HG03064 (cell line): Measurements from ENCODE around the gene LONRF2.

Experiments used
- ATAC-seq: cut with Tn5 transposase; IDR thresholded peaks from one replicate; pipeline ENCODE4 v1.9.1; 2021; ENCODE audit warnings: low read depth; ENCODE audit not compliant: unreplicated experiment

Gene LONRF2

GRCh38 chr2:100276716-100277115 is 45.6 kb downstream of the LONRF2 start:
- ATAC-seq = no peak

- no peak for ATAC-seq
These were observed 47.1 kb downstream of the LONRF2 start for GRCh38 chr2:100275200-100275589.

GRCh38 chr2:100274566-100275199 is 47.6 kb downstream of the LONRF2 start:
- no peak for ATAC-seq

- no peak for ATAC-seq
These were observed 48.2 kb downstream of the LONRF2 start for GRCh38 chr2:100274076-100274475.

GRCh38 chr2:100273387-100273786 is 48.9 kb downstream of the LONRF2 start:
- ATAC-seq = no peak

GRCh38 chr2:100272841-100273329 is 49.4 kb downstream of the LONRF2 start:
- no peak for ATAC-seq

- no peak for ATAC-seq
These were observed 51.1 kb downstream of the LONRF2 start for GRCh38 chr2:100271210-100271609.

GRCh38 chr2:100270381-100271146 is 51.7 kb downstream of the LONRF2 start:
- ATAC-seq = no peak

- no peak for ATAC-seq
These were observed 52.4 kb downstream of the LONRF2 start for GRCh38 chr2:100269889-100270288.

GRCh38 chr2:100268986-100269385 is 53.3 kb downstream of the LONRF2 start:
- ATAC-seq = no peak

GRCh38 chr2:100267751-100268150 is 54.5 kb downstream of the LONRF2 start:
- no peak for ATAC-seq

GRCh38 chr2:100266126-100266525 is 56.2 kb downstream of the LONRF2 start:
- ATAC-seq = no peak

- no peak for ATAC-seq
These were observed 57.1 kb downstream of the LONRF2 start for GRCh38 chr2:100265226-100265625.

GRCh38 chr2:100264651-100265050 is 57.6 kb downstream of the LONRF2 start:
- ATAC-seq = no peak

- ATAC-seq = no peak
These were observed 58.2 kb downstream of the LONRF2 start for GRCh38 chr2:100264121-100264520.

- no peak for ATAC-seq
These were observed 59.6 kb downstream of the LONRF2 start for GRCh38 chr2:100262555-100263320.

GRCh38 chr2:100262046-100262445 is 60.3 kb downstream of the LONRF2 start:
- no peak for ATAC-seq

GRCh38 chr2:100260712-100261620 is 61.3 kb downstream of the LONRF2 start:
- ATAC-seq = no peak

- ATAC-seq = no peak
These were observed 63.2 kb downstream of the LONRF2 start for GRCh38 chr2:100259106-100259505.

- no peak for ATAC-seq
These were observed 64.4 kb downstream of the LONRF2 start for GRCh38 chr2:100257939-100258338.
